ENCODE results near the gene GUCY1B1.
"Not testable (repeated sequence)": the region's sequence is repeated elsewhere in the genome, so short reads cannot be mapped to it uniquely, and the experiment has no call there.

The GUCY1B1 gene

GRCh38 chr4:155762334-155762733 is 3.5 kb downstream of the GUCY1B1 start:
- no peak for DNase-seq

- DNase-seq: no peak
These were observed 4.7 kb downstream of the GUCY1B1 start for GRCh38 chr4:155763551-155763950.

- DNase-seq: no peak
These were observed 6.3 kb downstream of the GUCY1B1 start for GRCh38 chr4:155765149-155765548.

GRCh38 chr4:155766622-155767021 is 7.8 kb downstream of the GUCY1B1 start:
- no peak for DNase-seq

GRCh38 chr4:155768370-155768769 is 9.5 kb downstream of the GUCY1B1 start:
- no peak for DNase-seq

- DNase-seq: no peak
These were observed 10.3 kb downstream of the GUCY1B1 start for GRCh38 chr4:155769090-155769489.

GRCh38 chr4:155772459-155773195 is 13.8 kb downstream of the GUCY1B1 start:
- DNase-seq: no peak

GRCh38 chr4:155773196-155773800 is 14.5 kb downstream of the GUCY1B1 start:
- no peak for DNase-seq

GRCh38 chr4:155774033-155774432 is 15.2 kb downstream of the GUCY1B1 start:
- no peak for DNase-seq

GRCh38 chr4:155777971-155778735 is 19.3 kb downstream of the GUCY1B1 start:
- no peak for DNase-seq

- no peak for DNase-seq
These were observed 22.0 kb downstream of the GUCY1B1 start for GRCh38 chr4:155780775-155781174.

GRCh38 chr4:155781249-155781831 is 22.5 kb downstream of the GUCY1B1 start:
- DNase-seq: no peak

- no peak for DNase-seq
These were observed 25.8 kb downstream of the GUCY1B1 start for GRCh38 chr4:155784637-155785036.

- no peak for DNase-seq
These were observed 27.0 kb downstream of the GUCY1B1 start for GRCh38 chr4:155785828-155786227.

- DNase-seq: no peak
These were observed 28.4 kb downstream of the GUCY1B1 start for GRCh38 chr4:155787113-155787710.

GRCh38 chr4:155789391-155789790 is 30.6 kb downstream of the GUCY1B1 start:
- DNase-seq: no peak

- DNase-seq: no peak
These were observed 31.2 kb downstream of the GUCY1B1 start for GRCh38 chr4:155789982-155790381.

- DNase-seq: no peak
These were observed 35.9 kb downstream of the GUCY1B1 start for GRCh38 chr4:155794589-155795236.

GRCh38 chr4:155795991-155796390 is 37.2 kb downstream of the GUCY1B1 start:
- DNase-seq: no peak

GRCh38 chr4:155797581-155797980 is 38.8 kb downstream of the GUCY1B1 start:
- DNase-seq: not testable (repeated sequence)

- no peak for DNase-seq
These were observed 40.4 kb downstream of the GUCY1B1 start for GRCh38 chr4:155799116-155799793.

- DNase-seq: no peak
These were observed 40.9 kb downstream of the GUCY1B1 start for GRCh38 chr4:155799794-155800123.

Measured in cerebellar nuclear complex (tissue), 1 donor.